HG02642 (cell line): ENCODE results near the gene RNF111.
"Not testable (repeated sequence)": the region's sequence is repeated elsewhere in the genome, so short reads cannot be mapped to it uniquely, and the experiment has no call there.

Experiments used
- ATAC-seq: cut with Tn5 transposase; IDR thresholded peaks from one replicate; pipeline ENCODE4 v1.9.1; 2021; ENCODE audit warnings: mild to moderate bottlenecking; ENCODE audit not compliant: unreplicated experiment, poor library complexity

The RNF111 gene

GRCh38 chr15:58999694-59000093 is 12.2 kb downstream of the RNF111 start:
- ATAC-seq = no peak

GRCh38 chr15:59000251-59000650 is 12.8 kb downstream of the RNF111 start:
- ATAC-seq = not testable (repeated sequence)

GRCh38 chr15:59001946-59002345 is 14.5 kb downstream of the RNF111 start:
- ATAC-seq = no peak

- no peak for ATAC-seq
Observed at GRCh38 chr15:59002418-59002859, 15.0 kb downstream of the RNF111 start.

- ATAC-seq = no peak
Observed at GRCh38 chr15:59005579-59005978, 18.1 kb downstream of the RNF111 start.

- ATAC-seq = no peak
Observed at GRCh38 chr15:59008086-59008485, 20.6 kb downstream of the RNF111 start.

- ATAC-seq = no peak
Observed at GRCh38 chr15:59011262-59011952, 23.9 kb downstream of the RNF111 start.

- ATAC-seq = no peak
Observed at GRCh38 chr15:59013246-59013873, 25.9 kb downstream of the RNF111 start.

- no peak for ATAC-seq
Observed at GRCh38 chr15:59014068-59014467, 26.6 kb downstream of the RNF111 start.

GRCh38 chr15:59017449-59017848 is 30.0 kb downstream of the RNF111 start:
- no peak for ATAC-seq

GRCh38 chr15:59018833-59019232 is 31.4 kb downstream of the RNF111 start:
- no peak for ATAC-seq

GRCh38 chr15:59020322-59020721 is 32.9 kb downstream of the RNF111 start:
- ATAC-seq = no peak

- ATAC-seq = no peak
Observed at GRCh38 chr15:59022188-59022587, 34.7 kb downstream of the RNF111 start.

- no peak for ATAC-seq
Observed at GRCh38 chr15:59026207-59026606, 38.7 kb downstream of the RNF111 start.

- no peak for ATAC-seq
Observed at GRCh38 chr15:59028387-59028955, 41.0 kb downstream of the RNF111 start.

GRCh38 chr15:59029554-59029953 is 42.1 kb downstream of the RNF111 start:
- no peak for ATAC-seq

GRCh38 chr15:59035201-59035600 is 47.7 kb downstream of the RNF111 start:
- no peak for ATAC-seq

GRCh38 chr15:59039225-59039624 is 51.8 kb downstream of the RNF111 start:
- ATAC-seq = no peak

- no peak for ATAC-seq
Observed at GRCh38 chr15:59042041-59042440, 54.6 kb downstream of the RNF111 start.

GRCh38 chr15:59048897-59049296 is 61.4 kb downstream of the RNF111 start:
- ATAC-seq = no peak
